GM18870 (cell line): ENCODE data around the gene FBXO22.
"Not testable (repeated sequence)": the region's sequence is repeated elsewhere in the genome, so short reads cannot be mapped to it uniquely, and the experiment has no call there.

ENCODE experiments used
- ATAC-seq: cut with Tn5 transposase; IDR thresholded peaks from one replicate; pipeline ENCODE4 v1.9.1; 2021; ENCODE audit warnings: moderate library complexity; ENCODE audit not compliant: unreplicated experiment

FBXO22 gene

GRCh38 chr15:75903331-75904239, at the start of gene FBXO22:
Gene FBXO22 (plus strand): TSS chr15:75903878. CDS start chr15:75903964, 86 bp downstream.
- peak; percentile 84 for ATAC-seq

- ATAC-seq: no peak
Measured at GRCh38 chr15:75857886-75858285, 45.8 kb upstream of the FBXO22 start.

- ATAC-seq: no peak
Measured at GRCh38 chr15:75861750-75862402, 41.8 kb upstream of the FBXO22 start.

GRCh38 chr15:75862796-75863195, 40.9 kb upstream of the FBXO22 start:
- ATAC-seq: no peak

GRCh38 chr15:75864213-75865059, 39.2 kb upstream of the FBXO22 start:
- no peak for ATAC-seq

- ATAC-seq: not testable (repeated sequence)
Measured at GRCh38 chr15:75866045-75866444, 37.6 kb upstream of the FBXO22 start.

- no peak for ATAC-seq
Measured at GRCh38 chr15:75866916-75867315, 36.8 kb upstream of the FBXO22 start.

GRCh38 chr15:75867449-75867848, 36.2 kb upstream of the FBXO22 start:
- no peak for ATAC-seq

GRCh38 chr15:75868019-75868418, 35.7 kb upstream of the FBXO22 start:
- no peak for ATAC-seq

GRCh38 chr15:75869446-75869845, 34.2 kb upstream of the FBXO22 start:
- ATAC-seq: no peak

GRCh38 chr15:75871589-75871988, 32.1 kb upstream of the FBXO22 start:
- ATAC-seq: not testable (repeated sequence)

- no peak for ATAC-seq
Measured at GRCh38 chr15:75872403-75872990, 31.2 kb upstream of the FBXO22 start.

GRCh38 chr15:75884041-75884440, 19.6 kb upstream of the FBXO22 start:
- no peak for ATAC-seq

GRCh38 chr15:75887178-75887577, 16.5 kb upstream of the FBXO22 start:
- no peak for ATAC-seq

GRCh38 chr15:75891895-75892294, 11.8 kb upstream of the FBXO22 start:
- no peak for ATAC-seq

- ATAC-seq: no peak
Measured at GRCh38 chr15:75895731-75896130, 7.9 kb upstream of the FBXO22 start.

- ATAC-seq: no peak
Measured at GRCh38 chr15:75900577-75900976, 3.1 kb upstream of the FBXO22 start.

GRCh38 chr15:75902129-75902557, 1.5 kb upstream of the FBXO22 start:
- no peak for ATAC-seq

- ATAC-seq: no peak
Measured at GRCh38 chr15:75905231-75905630, 1.6 kb downstream of the FBXO22 start.

GRCh38 chr15:75910355-75910754, 6.7 kb downstream of the FBXO22 start:
- ATAC-seq: not testable (repeated sequence)

- ATAC-seq: no peak
Measured at GRCh38 chr15:75916978-75917377, 13.3 kb downstream of the FBXO22 start.
